Measurements from ENCODE around the gene MAP1B. TPM values are rescaled to one million over a fixed set of nuclear protein-coding genes. Genes with fewer than 3 reads are reported as not detected.

Gene MAP1B
- total and polyA plus RNA-seq, 9 of the 15 experiments (the other 6 are each of a cell fraction or from before 2014, with no cell fraction given): 5.2 to 66.1 (median 17.3) TPM

DNA sequence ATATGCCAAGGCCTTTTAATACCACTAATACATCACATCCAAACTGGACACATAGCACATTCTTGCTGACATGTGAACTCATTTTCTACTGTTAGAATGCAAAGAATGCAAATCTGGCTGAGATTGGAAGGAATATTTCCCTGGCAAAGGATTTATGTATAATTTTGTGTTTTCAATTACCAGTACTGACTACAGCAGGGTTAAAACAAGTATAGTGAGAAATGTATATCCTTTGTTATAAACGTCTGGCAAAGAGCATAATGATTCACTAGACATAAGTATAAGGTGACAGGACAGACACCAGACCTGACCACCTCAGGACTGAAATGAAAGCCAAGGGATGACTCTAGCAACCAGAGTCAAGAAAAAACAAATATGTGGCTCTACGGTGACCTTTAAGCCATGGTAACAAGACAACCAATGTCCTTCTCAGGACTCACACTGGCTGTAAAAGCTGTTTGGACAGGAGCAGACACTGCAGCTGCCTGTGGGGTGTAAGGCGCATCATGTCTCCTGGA lies 117.7 kb downstream of the MAP1B start:
- CTCF ChIA-PET (ENCODE audit: low intra/inter-chr PET ratio): no interaction called here
- H3K9ac ChIP-seq (ENCODE audit: insufficient read depth in 1 of 2, low read depth in 2 of 2, low read length in 2 of 2): no peak overlapping the region
- POLR2A ChIA-PET: interaction anchor here (1.3 kb wide), 1 partner anchor 9 kb away, joined by 3 read pairs; no protein-coding TSS in a partner anchor
- H2AFZ ChIP-seq (ENCODE audit: low read depth, low read length): no peak overlapping the region
- H3K4me2 ChIP-seq (ENCODE audit: insufficient read depth, low read length): no peak overlapping the region
- no peak for TF ChIP-seq ZNF644 (tag; IDR thresholded peaks at IDR 0.05; ENCODE audit: low read depth)
- no peak for TF ChIP-seq MCM3 (IDR thresholded peaks at IDR 0.05)
- peak; percentile 49 for TF ChIP-seq WHSC1 (IDR thresholded peaks at IDR 0.05; ENCODE audit: low read length)
- TF ChIP-seq, protein P1, sequence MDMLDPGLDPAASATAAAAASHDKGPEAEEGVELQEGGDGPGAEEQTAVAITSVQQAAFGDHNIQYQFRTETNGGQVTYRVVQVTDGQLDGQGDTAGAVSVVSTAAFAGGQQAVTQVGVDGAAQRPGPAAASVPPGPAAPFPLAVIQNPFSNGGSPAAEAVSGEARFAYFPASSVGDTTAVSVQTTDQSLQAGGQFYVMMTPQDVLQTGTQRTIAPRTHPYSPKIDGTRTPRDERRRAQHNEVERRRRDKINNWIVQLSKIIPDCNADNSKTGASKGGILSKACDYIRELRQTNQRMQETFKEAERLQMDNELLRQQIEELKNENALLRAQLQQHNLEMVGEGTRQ (CRISPR knock-in tag; IDR thresholded peaks at IDR 0.05): no peak
- TF ChIP-seq TOE1 (IDR thresholded peaks at IDR 0.05; ENCODE audit: borderline replicate concordance): no peak
- no peak for TF ChIP-seq TOE1 (CRISPR knock-in tag; IDR thresholded peaks at IDR 0.05; ENCODE audit: borderline replicate concordance, low read depth)
- TF ChIP-seq, protein P2, sequence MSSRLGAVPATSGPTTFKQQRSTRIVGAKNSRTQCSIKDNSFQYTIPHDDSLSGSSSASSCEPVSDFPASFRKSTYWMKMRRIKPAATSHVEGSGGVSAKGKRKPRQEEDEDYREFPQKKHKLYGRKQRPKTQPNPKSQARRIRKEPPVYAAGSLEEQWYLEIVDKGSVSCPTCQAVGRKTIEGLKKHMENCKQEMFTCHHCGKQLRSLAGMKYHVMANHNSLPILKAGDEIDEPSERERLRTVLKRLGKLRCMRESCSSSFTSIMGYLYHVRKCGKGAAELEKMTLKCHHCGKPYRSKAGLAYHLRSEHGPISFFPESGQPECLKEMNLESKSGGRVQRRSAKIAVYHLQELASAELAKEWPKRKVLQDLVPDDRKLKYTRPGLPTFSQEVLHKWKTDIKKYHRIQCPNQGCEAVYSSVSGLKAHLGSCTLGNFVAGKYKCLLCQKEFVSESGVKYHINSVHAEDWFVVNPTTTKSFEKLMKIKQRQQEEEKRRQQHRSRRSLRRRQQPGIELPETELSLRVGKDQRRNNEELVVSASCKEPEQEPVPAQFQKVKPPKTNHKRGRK (tag; IDR thresholded peaks at IDR 0.05): no peak
- TF ChIP-seq PPARD (CRISPR knock-in tag; IDR thresholded peaks at IDR 0.05): no peak
- FAIRE-seq (no peak), DNase-seq (ENCODE audit: extremely low read depth in 1 of 4, low spot score in 3 of 4) (no peak), ATAC-seq (no peak)
- no peaks in the 10 kb centered on the region; the same call in 2 of the 3 replicates for H3K79me2 ChIP-seq (ENCODE audit: control insufficient read depth, insufficient read depth, low read length)
- no peak overlapping the region for H3K27ac ChIP-seq (ENCODE audit: extremely low read depth, low read depth, low read length)
- 85% methylated on average over 3 of the region's 3 CpGs for WGBS (ENCODE audit: insufficient coverage, low coverage, missing lambda C conversion rate)
- no peaks in the 10 kb centered on the region for H3K9me1 ChIP-seq (ENCODE audit: control insufficient read depth, insufficient read depth, low read length)
- H3K4me3 ChIP-seq: no peak overlapping the region
- H3K9me3 ChIP-seq (replicated peaks; ENCODE audit: control insufficient read depth, insufficient read depth, low read depth, low read length): no peaks in the 10 kb centered on the region
- in situ Hi-C loops (cut with MboI): no loop called here
- H3K4me1 ChIP-seq (replicated peaks in 1 of 2; ENCODE audit: control insufficient read depth in 2 of 2, insufficient read depth in 2 of 2, low read length in 2 of 2): peaks cover 0 to 32% of the 10 kb centered on the region in 2 experiments; a peak in 3 of 5 replicates
- BruUV-seq (replicated peaks): no TSS peak
- no peaks in the 10 kb centered on the region for H3K27me3 ChIP-seq (ENCODE audit: control insufficient read depth in 2 of 2, insufficient read depth in 2 of 2, low read length in 2 of 2)
- intact Hi-C loops (cut with micrococcal nuclease): loop anchor here (5.0 kb wide), 1 partner anchor 82 kb away; no protein-coding TSS in a partner anchor
- peaks cover 97% of the 10 kb centered on the region for H3K36me3 ChIP-seq (ENCODE audit: control insufficient read depth, insufficient read depth, low read length)
- H4K20me1 ChIP-seq (replicated peaks; ENCODE audit: control insufficient read depth, insufficient read depth, low read length): no peaks in the 10 kb centered on the region

Data from K562 (cell line).